ENCODE data around the gene NNT.

Gene NNT

GRCh38 chr5:43642428-43642827 is 39.4 kb downstream of the NNT start:
- DNase-seq (ENCODE audit: low read depth) = no peak
- TF ChIP-seq MAX (IDR thresholded peaks at IDR 0.05; ENCODE audit: low read depth, low read length) = no peak
- no peak for TF ChIP-seq CTCF (IDR thresholded peaks at IDR 0.05; ENCODE audit: low read depth, low read length)
- no peak for TF ChIP-seq MYC (IDR thresholded peaks at IDR 0.05; ENCODE audit: low read depth, low read length)
- TF ChIP-seq POLR2A (IDR thresholded peaks at IDR 0.05; ENCODE audit: extremely low read depth, insufficient read length) = no peak
- H3K4me3 ChIP-seq (ENCODE audit: low read depth, low read length) = no peak overlapping the region

DNA sequence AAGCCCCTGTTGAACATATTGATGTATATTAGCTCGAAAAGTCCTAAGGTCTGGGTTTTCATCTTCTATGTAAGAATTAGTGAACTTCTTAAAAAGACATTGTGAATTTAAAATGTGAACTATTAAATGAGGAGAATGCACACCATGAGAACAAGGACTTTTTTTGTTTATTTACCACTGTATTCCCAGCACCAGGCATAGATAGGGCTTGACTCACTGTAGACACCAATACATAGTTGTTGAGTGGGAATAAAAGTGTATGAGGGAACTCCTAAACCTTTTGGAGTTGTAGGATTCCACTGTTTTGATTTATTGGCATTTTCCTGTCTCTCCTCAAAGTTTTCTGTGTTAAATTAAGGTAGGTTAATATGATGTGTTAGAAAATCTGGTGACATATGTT is 40.3 kb downstream of the NNT start:
- TF ChIP-seq POLR2A (IDR thresholded peaks at IDR 0.05; ENCODE audit: extremely low read depth, insufficient read length) (no peak), CTCF (IDR thresholded peaks at IDR 0.05; ENCODE audit: low read depth, low read length) (no peak), MYC (IDR thresholded peaks at IDR 0.05; ENCODE audit: low read depth, low read length) (no peak), MAX (IDR thresholded peaks at IDR 0.05; ENCODE audit: low read depth, low read length) (no peak)
- no peak overlapping the region for H3K4me3 ChIP-seq (ENCODE audit: low read depth, low read length)
- DNase-seq (ENCODE audit: low read depth) = no peak

- no peak overlapping the region for H3K4me3 ChIP-seq (ENCODE audit: low read depth, low read length)
- TF ChIP-seq MAX (IDR thresholded peaks at IDR 0.05; ENCODE audit: low read depth, low read length) = no peak
- TF ChIP-seq CTCF (IDR thresholded peaks at IDR 0.05; ENCODE audit: low read depth, low read length) = no peak
- no peak for TF ChIP-seq POLR2A (IDR thresholded peaks at IDR 0.05; ENCODE audit: extremely low read depth, insufficient read length)
- TF ChIP-seq MYC (IDR thresholded peaks at IDR 0.05; ENCODE audit: low read depth, low read length) = no peak
- DNase-seq (ENCODE audit: low read depth) = no peak
Measured at GRCh38 chr5:43643750-43644149, 40.8 kb downstream of the NNT start.

DNA sequence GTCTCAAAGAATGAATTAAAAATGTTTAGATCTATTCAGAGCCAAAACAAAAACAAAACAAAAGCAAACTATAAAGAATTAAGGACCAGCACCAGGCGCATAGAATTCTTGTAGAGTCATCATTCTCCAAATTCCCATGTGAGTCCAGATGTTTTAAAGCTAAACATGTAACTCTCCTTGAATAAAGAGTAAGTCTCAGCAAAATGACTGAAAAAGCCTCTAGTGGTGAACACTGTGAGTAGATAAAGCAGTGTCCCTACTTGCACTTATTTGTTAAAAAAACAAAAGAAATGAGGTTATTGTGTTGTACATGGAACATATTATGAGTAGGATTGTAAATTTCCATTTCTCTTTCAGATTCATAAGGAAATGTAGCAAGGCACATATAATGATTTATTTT is 44.0 kb downstream of the NNT start:
- TF ChIP-seq MYC (IDR thresholded peaks at IDR 0.05; ENCODE audit: low read depth, low read length) (no peak), POLR2A (IDR thresholded peaks at IDR 0.05; ENCODE audit: extremely low read depth, insufficient read length) (no peak), CTCF (IDR thresholded peaks at IDR 0.05; ENCODE audit: low read depth, low read length) (no peak), MAX (IDR thresholded peaks at IDR 0.05; ENCODE audit: low read depth, low read length) (no peak)
- H3K4me3 ChIP-seq (ENCODE audit: low read depth, low read length) = no peak overlapping the region
- DNase-seq (ENCODE audit: low read depth) = no peak

DNA sequence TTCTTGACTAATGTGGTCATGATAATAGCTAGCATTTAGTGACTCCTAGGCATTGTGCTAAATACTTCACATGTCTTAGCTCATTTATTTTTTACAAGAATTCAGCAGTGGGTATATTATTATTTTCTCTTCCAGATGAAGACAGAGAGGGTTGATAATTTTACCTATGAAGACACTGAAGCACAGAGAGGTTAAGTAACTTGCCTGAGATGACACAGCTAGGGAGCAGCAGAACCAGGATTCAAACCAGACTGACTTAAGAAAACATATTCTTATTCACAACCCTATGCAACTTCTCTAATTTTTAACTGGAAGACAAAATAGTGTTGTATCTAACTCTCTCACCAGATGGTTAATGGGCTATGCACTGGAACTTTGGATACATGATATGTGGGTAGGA is 44.8 kb downstream of the NNT start:
- H3K4me3 ChIP-seq (ENCODE audit: low read depth, low read length) = no peak overlapping the region
- TF ChIP-seq CTCF (IDR thresholded peaks at IDR 0.05; ENCODE audit: low read depth, low read length) = no peak
- no peak for TF ChIP-seq POLR2A (IDR thresholded peaks at IDR 0.05; ENCODE audit: extremely low read depth, insufficient read length)
- no peak for TF ChIP-seq MAX (IDR thresholded peaks at IDR 0.05; ENCODE audit: low read depth, low read length)
- TF ChIP-seq MYC (IDR thresholded peaks at IDR 0.05; ENCODE audit: low read depth, low read length) = no peak
- no peak for DNase-seq (ENCODE audit: low read depth)

Data from NB4 (cell line).